ENCODE results near the gene OSCP1.

OSCP1 gene

GRCh38 chr1:36446271-36446670 is 4.0 kb downstream of the OSCP1 start:
- peak in 1 of 2 donors; percentile 25 for DNase-seq

- no peak for DNase-seq
Observed at GRCh38 chr1:36443297-36443696, 7.0 kb downstream of the OSCP1 start.

- DNase-seq, result no peak
Observed at GRCh38 chr1:36442337-36442736, 7.9 kb downstream of the OSCP1 start.

- no peak for DNase-seq
Observed at GRCh38 chr1:36440646-36441045, 9.6 kb downstream of the OSCP1 start.

- DNase-seq, result no peak
Observed at GRCh38 chr1:36440044-36440443, 10.2 kb downstream of the OSCP1 start.

- DNase-seq, result no peak
Observed at GRCh38 chr1:36438715-36439114, 11.5 kb downstream of the OSCP1 start.

GRCh38 chr1:36436821-36437220 is 13.4 kb downstream of the OSCP1 start:
- no peak for DNase-seq

- DNase-seq, result no peak
Observed at GRCh38 chr1:36433102-36433501, 17.1 kb downstream of the OSCP1 start.

- DNase-seq, result no peak
Observed at GRCh38 chr1:36432616-36433015, 17.6 kb downstream of the OSCP1 start.

- DNase-seq, result no peak
Observed at GRCh38 chr1:36425791-36426190, 24.5 kb downstream of the OSCP1 start.

GRCh38 chr1:36421649-36422048 is 28.6 kb downstream of the OSCP1 start:
- no peak for DNase-seq

GRCh38 chr1:36420836-36421317 is 29.4 kb downstream of the OSCP1 start:
- peak; percentile 84 to 88 for DNase-seq

GRCh38 chr1:36420409-36420808 is 29.8 kb downstream of the OSCP1 start:
- no peak for DNase-seq

GRCh38 chr1:36419569-36419968 is 30.7 kb downstream of the OSCP1 start:
- no peak for DNase-seq

- DNase-seq, result no peak
Observed at GRCh38 chr1:36419140-36419539, 31.1 kb downstream of the OSCP1 start.

- DNase-seq, result no peak
Observed at GRCh38 chr1:36417931-36418330, 32.3 kb downstream of the OSCP1 start.

GRCh38 chr1:36415661-36416326 is 34.5 kb downstream of the OSCP1 start:
- DNase-seq, result no peak

GRCh38 chr1:36414384-36414783 is 35.9 kb downstream of the OSCP1 start:
- DNase-seq, result no peak

GRCh38 chr1:36411674-36412648 is 38.3 kb downstream of the OSCP1 start:
- peak; percentile 46 to 61 for DNase-seq

GRCh38 chr1:36408479-36408878 is 41.8 kb downstream of the OSCP1 start:
- no peak for DNase-seq

- no peak for DNase-seq
Observed at GRCh38 chr1:36406440-36406839, 43.8 kb downstream of the OSCP1 start.

GRCh38 chr1:36402504-36402890 is 47.8 kb downstream of the OSCP1 start:
- no peak for DNase-seq

GRCh38 chr1:36401602-36402503 is 48.4 kb downstream of the OSCP1 start:
- DNase-seq, result no peak

Measured in CD4-positive, alpha-beta T cell treated with Interleukin-1 beta for 1 hour (primary cell).